Measurements from ENCODE around the gene PLEKHO2.

DNA sequence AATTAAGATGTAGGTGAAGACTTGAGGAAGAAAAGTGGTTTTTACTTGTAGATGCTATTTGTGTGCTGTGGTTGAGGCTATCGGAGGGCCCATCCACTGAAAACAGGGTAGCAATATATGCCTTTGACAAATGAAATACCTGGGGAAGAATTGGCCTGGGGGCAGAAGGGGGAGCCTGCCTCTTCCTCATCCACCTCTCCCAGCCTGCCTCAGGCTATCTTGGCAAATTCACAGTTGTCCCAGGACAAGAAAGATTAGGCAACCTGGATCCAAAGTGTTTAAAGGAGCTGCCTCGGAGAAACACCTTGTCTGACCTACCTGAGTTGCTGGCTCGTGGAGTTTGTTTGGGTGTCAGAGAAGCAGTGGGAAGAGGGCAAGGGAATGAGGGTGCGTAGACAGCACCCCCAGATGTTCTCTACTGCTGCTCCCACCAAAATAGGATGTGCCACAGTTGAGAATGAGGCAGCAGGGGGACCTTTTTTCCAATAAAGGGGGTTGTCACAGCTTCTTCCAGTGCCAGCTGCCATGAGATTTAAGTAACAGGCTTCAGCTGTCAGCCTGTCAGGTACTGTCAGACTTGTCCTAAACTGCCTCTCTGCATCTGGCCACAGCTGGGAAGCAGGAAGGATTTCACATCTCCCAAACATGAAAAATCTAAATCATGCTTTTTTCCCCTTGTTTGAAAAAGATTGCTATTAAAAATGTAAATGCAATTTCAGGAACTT is 9.2 kb downstream of the PLEKHO2 start:
- TF ChIP-seq, protein P1, sequence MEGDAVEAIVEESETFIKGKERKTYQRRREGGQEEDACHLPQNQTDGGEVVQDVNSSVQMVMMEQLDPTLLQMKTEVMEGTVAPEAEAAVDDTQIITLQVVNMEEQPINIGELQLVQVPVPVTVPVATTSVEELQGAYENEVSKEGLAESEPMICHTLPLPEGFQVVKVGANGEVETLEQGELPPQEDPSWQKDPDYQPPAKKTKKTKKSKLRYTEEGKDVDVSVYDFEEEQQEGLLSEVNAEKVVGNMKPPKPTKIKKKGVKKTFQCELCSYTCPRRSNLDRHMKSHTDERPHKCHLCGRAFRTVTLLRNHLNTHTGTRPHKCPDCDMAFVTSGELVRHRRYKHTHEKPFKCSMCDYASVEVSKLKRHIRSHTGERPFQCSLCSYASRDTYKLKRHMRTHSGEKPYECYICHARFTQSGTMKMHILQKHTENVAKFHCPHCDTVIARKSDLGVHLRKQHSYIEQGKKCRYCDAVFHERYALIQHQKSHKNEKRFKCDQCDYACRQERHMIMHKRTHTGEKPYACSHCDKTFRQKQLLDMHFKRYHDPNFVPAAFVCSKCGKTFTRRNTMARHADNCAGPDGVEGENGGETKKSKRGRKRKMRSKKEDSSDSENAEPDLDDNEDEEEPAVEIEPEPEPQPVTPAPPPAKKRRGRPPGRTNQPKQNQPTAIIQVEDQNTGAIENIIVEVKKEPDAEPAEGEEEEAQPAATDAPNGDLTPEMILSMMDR (conservative IDR thresholded peaks at IDR 0.05; ENCODE audit: low read length), result no peak
- TF ChIP-seq EZH2phosphoT487 (IDR thresholded peaks at IDR 0.05; ENCODE audit: borderline replicate concordance, low read depth, low read length), result no peak
